ENCODE measurements around the gene NXN.
"Not testable (repeated sequence)": the region's sequence is repeated elsewhere in the genome, so short reads cannot be mapped to it uniquely, and the experiment has no call there.

The NXN gene

DNA sequence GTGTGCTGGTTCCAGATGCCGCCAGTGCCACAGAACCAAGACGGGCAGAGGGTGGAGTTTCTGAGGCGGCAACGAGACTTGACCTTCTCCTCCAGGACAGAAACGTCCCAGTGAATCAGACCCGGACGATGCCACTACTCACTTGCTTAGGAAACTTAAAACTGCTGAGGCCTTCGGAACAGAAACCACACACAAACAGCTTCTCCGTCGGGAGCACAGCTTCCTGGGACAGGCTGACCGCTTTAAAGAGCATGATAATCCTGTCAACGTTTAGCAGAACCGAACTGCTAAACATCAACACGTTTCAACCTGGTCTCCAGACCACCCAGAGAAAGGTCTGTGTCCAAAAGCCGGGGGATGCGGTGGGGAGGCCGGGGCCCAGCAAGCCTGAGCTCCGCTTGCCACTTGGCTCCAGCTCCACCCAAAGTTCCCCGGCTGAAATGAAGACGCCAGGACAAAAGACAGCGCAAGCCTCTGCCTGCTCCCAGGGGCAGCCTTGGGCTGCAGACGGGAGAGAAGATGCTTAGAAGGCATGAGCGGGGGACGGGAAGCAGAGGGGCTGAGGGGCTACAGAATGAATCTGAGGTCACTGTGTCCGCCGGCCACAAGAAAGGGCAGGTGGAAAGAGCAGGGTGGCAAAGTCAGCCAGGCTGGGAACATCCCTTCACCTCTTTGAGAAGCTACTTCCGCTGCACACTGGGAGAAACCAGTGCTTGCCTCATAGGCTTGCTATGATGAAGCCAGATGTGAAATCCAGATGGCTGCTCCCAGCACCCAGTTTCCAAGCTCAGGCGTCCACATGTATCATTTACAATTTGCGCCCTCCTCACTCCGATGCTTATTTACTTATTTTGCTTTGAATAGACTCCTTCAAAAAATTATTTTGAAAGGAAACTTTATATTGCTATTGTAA, 128.5 kb downstream of the NXN start:
- TF ChIP-seq TAF1 (IDR thresholded peaks at IDR 0.05; ENCODE audit: borderline replicate concordance, low read depth, low read length) (no peak), POLR2A (IDR thresholded peaks at IDR 0.05; ENCODE audit: low read depth, low read length) (no peak), POLR2AphosphoS5 (IDR thresholded peaks at IDR 0.05; ENCODE audit: low read depth, low read length) (no peak)
- DNase-seq (ENCODE audit: insufficient read length) (no peak), FAIRE-seq (no peak)

DNA sequence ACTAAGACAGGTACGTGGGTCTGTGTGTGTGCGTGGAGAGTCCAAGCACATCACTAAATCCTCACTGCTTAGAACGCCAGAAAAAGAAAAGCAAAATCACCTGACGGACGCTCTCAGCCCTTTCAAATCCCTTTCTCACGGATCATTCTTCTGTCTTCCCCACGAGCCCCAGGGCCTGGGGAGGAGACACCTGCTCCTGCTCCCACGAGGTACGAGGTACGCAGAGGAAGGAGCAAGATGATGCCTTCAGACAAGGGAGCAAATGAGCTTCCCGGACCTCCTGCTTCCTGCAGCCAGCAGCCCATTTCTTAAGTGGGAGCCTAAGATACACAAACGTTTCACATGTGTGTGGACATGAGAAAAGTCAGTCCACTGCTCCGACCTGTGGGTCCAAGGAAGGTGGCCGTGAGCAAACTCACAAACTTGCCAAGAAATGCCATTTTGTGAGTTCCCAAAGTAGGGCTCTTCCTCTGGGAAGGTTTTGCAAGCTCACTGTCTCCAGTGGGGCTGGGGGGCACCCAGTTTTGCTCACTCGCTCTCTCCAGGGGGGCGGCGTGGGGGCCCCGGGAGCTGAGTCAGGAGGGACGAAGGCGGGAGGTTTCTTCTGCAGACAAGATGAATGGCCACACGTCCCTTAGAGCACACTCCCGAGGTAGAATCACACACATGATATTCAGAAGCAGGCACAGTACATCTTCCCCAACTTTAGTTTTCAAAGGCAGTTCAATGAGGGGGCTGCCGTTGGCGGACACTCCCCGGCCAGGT, 129.3 kb downstream of the NXN start:
- DNase-seq (ENCODE audit: insufficient read length) (no peak), FAIRE-seq (no peak)
- TF ChIP-seq POLR2AphosphoS5 (IDR thresholded peaks at IDR 0.05; ENCODE audit: low read depth, low read length) (no peak), POLR2A (IDR thresholded peaks at IDR 0.05; ENCODE audit: low read depth, low read length) (no peak), TAF1 (IDR thresholded peaks at IDR 0.05; ENCODE audit: borderline replicate concordance, low read depth, low read length) (no peak)

DNA sequence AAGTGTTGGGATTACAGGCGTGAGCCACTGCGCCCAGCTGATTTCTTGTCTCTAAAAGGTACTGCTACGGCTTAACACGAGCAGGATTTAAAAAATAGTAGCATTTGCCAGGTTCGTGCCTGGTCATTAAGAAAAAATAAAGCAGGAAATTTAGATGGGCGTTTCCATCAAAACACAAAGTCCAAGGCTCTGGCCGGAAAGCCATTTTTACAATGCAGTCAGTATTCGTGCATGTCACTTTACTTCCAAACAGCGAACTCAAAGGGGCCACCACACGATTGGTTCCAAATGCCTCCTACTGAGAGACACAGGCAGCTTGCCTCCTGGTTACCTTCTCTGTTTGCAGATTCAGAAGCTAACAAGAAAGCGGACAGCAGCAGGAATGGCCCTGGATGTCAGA, 131.2 kb downstream of the NXN start:
- no peak for TF ChIP-seq TAF1 (IDR thresholded peaks at IDR 0.05; ENCODE audit: borderline replicate concordance, low read depth, low read length)
- TF ChIP-seq POLR2AphosphoS5 (IDR thresholded peaks at IDR 0.05; ENCODE audit: low read depth, low read length) = no peak
- TF ChIP-seq POLR2A (IDR thresholded peaks at IDR 0.05; ENCODE audit: low read depth, low read length) = no peak
- DNase-seq (ENCODE audit: insufficient read length) (no peak), FAIRE-seq (no peak)

DNA sequence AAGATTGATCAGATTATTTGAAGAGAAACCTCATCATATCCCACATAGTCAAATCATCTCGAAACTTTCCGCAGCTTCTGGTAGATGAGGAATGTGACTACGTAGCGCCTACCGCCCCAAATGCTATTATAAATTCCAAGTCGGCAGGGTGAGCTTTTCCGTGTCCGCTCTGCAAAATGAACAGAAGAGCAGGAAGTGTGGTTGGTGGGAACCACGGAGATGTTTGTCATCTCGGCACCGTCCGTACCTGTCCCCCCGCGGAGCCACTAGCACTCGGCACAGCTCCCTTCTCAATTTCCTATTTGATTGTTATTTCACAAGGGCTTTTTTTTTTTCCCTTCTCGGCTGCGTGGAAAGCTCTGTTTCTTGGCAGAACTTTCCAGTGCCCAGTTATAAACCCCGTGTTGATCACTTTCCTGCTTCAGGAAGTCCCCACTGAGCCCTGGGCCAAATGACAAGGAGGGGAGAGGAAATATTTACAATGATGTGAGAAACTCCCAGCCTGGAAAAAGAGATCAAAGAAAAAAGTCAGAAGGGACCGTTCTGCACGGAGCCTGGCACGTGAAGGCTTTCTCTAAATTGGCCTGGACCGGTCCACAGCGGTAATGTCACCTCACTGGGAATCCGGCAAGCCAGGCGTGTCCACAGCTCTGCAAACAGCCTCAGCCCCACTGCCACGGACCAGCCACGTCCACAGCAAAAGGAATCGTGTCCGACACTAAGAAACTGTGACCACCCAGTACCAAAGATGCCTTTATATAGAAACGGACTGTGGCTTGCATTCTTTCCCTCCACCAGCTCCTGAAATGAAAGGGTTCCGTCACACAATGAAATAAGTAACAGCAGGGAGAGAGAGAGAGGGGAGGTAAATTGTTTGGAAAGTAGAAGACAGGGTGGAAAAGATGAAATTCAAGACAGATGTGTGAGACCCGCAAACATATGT, 132.4 kb downstream of the NXN start:
- no peak for FAIRE-seq
- no peak for DNase-seq (ENCODE audit: insufficient read length)
- TF ChIP-seq POLR2A (IDR thresholded peaks at IDR 0.05; ENCODE audit: low read depth, low read length) = no peak

DNA sequence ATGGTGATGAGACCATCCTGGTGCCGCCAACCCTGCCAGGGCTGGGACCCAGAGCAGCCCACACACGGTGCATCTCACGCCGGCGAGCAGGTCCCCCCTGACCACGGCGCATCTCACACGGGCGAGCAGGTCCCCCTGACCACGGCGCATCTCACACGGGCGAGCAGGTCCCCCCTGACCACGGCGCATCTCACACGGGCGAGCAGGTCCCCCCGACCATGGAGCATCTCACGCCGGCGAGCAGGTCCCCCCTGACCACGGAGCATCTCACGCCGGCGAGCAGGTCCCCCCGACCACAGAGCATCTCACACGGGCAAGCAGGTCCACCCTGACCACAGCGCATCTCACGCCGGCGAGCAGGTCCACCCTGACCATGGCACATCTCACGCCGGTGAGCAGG, 138.3 kb downstream of the NXN start:
- FAIRE-seq = no peak
- TF ChIP-seq POLR2AphosphoS5 (IDR thresholded peaks at IDR 0.05; ENCODE audit: low read depth, low read length) = no peak
- TF ChIP-seq TAF1 (IDR thresholded peaks at IDR 0.05; ENCODE audit: borderline replicate concordance, low read depth, low read length) = no peak
- no peak for TF ChIP-seq POLR2A (IDR thresholded peaks at IDR 0.05; ENCODE audit: low read depth, low read length)

DNA sequence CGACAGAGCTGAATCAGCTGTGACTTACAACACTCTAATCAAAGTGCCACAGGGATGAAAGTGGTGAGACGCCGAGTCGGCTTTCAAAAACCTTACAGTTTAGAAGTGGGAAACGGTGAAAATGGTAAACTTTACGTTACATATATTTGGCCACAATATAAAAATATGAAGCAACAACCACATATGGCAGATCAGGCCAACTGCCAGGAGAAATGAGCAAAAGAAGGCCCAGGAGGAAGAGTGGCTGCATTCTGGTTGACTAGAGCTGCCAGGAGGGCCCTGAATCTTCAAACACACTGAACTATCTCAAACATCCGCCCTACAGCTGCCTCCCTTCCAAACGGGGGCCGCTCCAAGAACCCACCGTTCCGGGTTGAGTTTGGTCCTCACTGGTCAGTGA, 141.1 kb downstream of the NXN start:
- TF ChIP-seq TAF1 (IDR thresholded peaks at IDR 0.05; ENCODE audit: borderline replicate concordance, low read depth, low read length) (no peak), POLR2AphosphoS5 (IDR thresholded peaks at IDR 0.05; ENCODE audit: low read depth, low read length) (no peak), POLR2A (IDR thresholded peaks at IDR 0.05; ENCODE audit: low read depth, low read length) (no peak)
- FAIRE-seq (no peak), DNase-seq (ENCODE audit: insufficient read length) (no peak)

More for the DNA sequence above, 138.3 kb downstream of the NXN start:
- no peak for DNase-seq (ENCODE audit: insufficient read length)

DNA sequence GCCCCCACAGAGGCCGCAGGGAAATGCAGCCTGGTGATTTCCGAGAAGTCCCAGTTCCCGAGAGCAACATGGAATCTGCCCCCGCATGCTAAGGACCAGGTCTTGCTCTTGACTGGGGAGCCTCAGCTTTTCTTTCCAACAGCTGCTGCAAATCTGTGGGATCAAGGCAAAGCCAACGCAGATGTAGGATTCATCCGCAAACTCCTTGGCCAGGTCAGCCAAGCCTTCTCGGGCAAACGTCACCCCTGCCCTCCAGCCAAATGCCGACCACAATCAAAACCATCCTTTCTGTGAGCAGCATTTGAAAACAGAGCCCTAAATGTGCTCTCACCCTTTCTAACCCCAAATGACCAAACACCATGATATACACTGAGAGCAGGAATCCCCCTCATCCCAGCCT, 143.4 kb downstream of the NXN start:
- TF ChIP-seq TAF1 (IDR thresholded peaks at IDR 0.05; ENCODE audit: borderline replicate concordance, low read depth, low read length) (no peak), POLR2A (IDR thresholded peaks at IDR 0.05; ENCODE audit: low read depth, low read length) (no peak), POLR2AphosphoS5 (IDR thresholded peaks at IDR 0.05; ENCODE audit: low read depth, low read length) (no peak)
- no peak for FAIRE-seq
- no peak for DNase-seq (ENCODE audit: insufficient read length)

DNA sequence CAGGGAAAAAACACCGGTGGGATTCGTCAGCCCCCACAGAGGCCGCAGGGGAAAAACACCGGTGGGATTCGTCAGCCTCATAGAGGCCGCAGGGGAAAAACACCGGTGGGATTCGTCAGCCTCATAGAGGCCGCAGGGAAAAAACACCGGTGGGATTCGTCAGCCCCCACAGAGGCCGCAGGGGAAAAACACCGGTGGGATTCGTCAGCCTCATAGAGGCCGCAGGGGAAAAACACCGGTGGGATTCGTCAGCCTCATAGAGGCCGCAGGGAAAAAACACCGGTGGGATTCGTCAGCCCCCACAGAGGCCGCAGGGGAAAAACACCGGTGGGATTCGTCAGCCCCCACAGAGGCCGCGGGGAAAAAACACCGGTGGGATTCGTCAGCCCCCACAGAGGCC, 143.9 kb downstream of the NXN start:
- DNase-seq (ENCODE audit: insufficient read length); FAIRE-seq: not testable (repeated sequence)

DNA sequence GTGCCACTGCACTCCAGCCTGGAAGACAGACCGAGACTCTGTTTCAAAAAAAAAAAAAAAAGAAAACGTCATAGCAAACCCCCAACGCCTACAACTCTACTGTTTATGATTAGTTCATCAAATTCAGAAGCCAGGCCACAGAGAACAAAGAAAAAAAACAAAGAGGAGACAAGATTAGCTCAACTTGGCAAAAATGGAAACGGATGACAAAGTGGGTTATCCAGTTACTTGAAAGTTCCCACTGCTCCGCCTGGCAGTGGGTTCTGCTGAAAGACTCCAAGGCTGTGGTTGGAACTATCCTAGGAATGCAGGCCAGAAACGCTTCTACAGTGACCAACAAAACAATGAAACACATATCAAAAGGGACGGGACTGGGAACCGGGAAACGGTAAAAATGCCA, 144.3 kb downstream of the NXN start:
- TF ChIP-seq POLR2AphosphoS5 (IDR thresholded peaks at IDR 0.05; ENCODE audit: low read depth, low read length) (no peak), POLR2A (IDR thresholded peaks at IDR 0.05; ENCODE audit: low read depth, low read length) (no peak), TAF1 (IDR thresholded peaks at IDR 0.05; ENCODE audit: borderline replicate concordance, low read depth, low read length) (no peak)
- DNase-seq (ENCODE audit: insufficient read length) (no peak), FAIRE-seq (no peak)

DNA sequence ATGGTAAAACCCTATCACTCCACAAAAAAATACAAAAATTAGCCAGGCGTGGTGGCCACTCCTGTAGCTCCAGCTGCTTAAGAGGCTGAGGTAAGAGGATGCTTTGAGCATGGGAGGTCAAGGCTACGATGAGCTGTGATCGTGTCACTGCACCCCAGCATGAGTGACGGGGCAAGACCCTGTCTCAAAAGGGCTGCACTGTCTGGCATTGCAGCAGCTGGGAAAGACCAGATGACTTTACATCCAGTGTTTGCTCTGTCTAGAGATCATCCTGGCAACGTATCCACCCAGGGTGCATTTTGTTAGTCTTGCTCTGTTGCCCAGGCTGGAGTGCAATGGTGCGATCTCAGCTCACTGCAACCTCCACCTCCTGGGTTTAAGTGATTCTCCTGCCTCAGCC, 145.4 kb downstream of the NXN start:
- no peak for DNase-seq (ENCODE audit: insufficient read length)
- no peak for FAIRE-seq
- no peak for TF ChIP-seq POLR2AphosphoS5 (IDR thresholded peaks at IDR 0.05; ENCODE audit: low read depth, low read length)
- no peak for TF ChIP-seq POLR2A (IDR thresholded peaks at IDR 0.05; ENCODE audit: low read depth, low read length)
- TF ChIP-seq TAF1 (IDR thresholded peaks at IDR 0.05; ENCODE audit: borderline replicate concordance, low read depth, low read length) = no peak

DNA sequence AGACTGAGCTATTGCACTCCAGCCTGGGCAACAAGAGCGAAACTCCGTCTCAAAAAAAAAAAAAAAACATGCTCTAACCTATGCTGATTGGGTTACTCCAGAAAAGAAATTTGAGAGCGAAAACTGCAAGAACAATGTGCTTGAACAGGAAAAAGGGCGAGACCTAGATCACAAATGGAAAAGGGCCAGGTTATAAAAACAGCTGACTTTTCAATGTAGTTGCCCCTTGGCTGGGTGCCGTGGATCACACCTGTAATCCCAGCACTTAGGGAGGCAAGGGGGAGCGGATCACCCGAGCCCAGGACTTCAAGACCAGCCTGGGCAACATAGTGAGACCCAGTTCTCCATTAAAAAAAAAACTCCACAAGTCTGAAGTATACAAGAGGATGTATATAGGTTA, 148.6 kb downstream of the NXN start:
- no peak for TF ChIP-seq POLR2AphosphoS5 (IDR thresholded peaks at IDR 0.05; ENCODE audit: low read depth, low read length)
- no peak for DNase-seq (ENCODE audit: insufficient read length)
- FAIRE-seq = no peak
